WTC11 (cell line): Measurements from ENCODE around the gene PCDH9.

Source experiments
- CREB1 ChIP-seq: sonication (generic); formaldehyde crosslinking; IDR thresholded peaks from 2 replicates; pipeline ENCODE4 v1.8.0; 2023; ENCODE audit warnings: mild to moderate bottlenecking, missing genetic modification reagents
- SMAD3 ChIP-seq: sonication (generic); formaldehyde crosslinking; IDR thresholded peaks from 2 replicates; pipeline ENCODE4 v1.8.0; 2022; ENCODE audit warnings: missing genetic modification reagents, mild to moderate bottlenecking, borderline replicate concordance
- TF ChIP-seq, protein P1 (sequence below): sonication (generic); formaldehyde crosslinking; IDR thresholded peaks from 2 replicates; pipeline ENCODE4 v1.8.1; 2023; ENCODE audit warnings: mild to moderate bottlenecking, missing genetic modification reagents, moderate library complexity
- TF ChIP-seq, protein P2 (sequence below): fragments of 250-450 bp; sonication (Bioruptor Pico); IDR thresholded peaks from 2 replicates; pipeline ENCODE4 v1.8.0; 2021; ENCODE audit warnings: mild to moderate bottlenecking

DNA sequence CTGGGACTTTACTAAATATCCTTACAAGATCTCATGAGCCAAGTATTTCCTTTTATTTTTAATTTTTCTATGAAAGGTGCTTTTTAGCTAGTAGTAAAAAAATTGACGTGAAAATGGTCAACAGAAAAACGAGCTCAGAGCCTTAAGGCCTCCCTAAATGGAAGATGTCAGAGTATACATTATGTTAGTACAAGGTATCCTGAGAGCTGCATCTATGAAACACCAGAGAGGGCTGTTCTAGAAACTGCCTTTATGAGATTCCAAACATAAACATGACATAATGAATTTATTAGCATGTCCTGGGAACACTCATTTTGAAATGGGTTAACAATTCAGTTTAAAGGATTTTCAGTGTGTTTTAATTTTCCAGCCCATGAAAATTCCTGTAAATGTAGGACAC, 146.6 kb downstream of the PCDH9 start:
- TF ChIP-seq CREB1 (CRISPR knock-in tag) (no peak), SMAD3 (CRISPR knock-in tag) (no peak)
- TF ChIP-seq, protein P1, sequence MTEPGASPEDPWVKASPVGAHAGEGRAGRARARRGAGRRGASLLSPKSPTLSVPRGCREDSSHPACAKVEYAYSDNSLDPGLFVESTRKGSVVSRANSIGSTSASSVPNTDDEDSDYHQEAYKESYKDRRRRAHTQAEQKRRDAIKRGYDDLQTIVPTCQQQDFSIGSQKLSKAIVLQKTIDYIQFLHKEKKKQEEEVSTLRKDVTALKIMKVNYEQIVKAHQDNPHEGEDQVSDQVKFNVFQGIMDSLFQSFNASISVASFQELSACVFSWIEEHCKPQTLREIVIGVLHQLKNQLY = no peak
- TF ChIP-seq, protein P2, sequence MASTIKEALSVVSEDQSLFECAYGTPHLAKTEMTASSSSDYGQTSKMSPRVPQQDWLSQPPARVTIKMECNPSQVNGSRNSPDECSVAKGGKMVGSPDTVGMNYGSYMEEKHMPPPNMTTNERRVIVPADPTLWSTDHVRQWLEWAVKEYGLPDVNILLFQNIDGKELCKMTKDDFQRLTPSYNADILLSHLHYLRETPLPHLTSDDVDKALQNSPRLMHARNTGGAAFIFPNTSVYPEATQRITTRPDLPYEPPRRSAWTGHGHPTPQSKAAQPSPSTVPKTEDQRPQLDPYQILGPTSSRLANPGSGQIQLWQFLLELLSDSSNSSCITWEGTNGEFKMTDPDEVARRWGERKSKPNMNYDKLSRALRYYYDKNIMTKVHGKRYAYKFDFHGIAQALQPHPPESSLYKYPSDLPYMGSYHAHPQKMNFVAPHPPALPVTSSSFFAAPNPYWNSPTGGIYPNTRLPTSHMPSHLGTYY (CRISPR knock-in tag) = no peak
